Epidermal melanocyte (primary cell): ENCODE data around the gene SULT1E1.

Experiments used
- DNase-seq: peaks from one replicate; pipeline ENCODE4 v3.0.0; 2011; ENCODE audit warnings: low spot score; ENCODE audit not compliant: insufficient read length

The SULT1E1 gene

DNA sequence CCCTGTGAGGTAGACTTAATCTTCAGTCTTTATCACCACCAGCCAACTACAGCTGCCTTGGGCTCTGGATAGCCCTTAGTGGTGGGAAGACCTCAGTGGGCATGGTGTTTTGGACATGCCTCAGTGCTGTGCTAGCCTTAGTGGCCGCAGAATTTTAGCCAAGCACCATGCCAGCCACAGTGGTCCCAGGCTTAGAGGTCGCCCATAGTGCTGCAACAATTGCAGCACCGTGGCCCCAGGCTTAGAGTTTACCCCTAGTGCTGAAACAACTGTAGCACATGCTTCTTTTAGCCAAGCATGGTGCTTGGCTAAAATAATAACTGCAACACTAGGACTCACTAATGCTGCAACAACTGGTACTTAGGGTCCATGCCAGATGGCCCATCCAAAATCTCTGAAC lies 60.6 kb downstream of the SULT1E1 start:
- DNase-seq: no peak

- no peak for DNase-seq
These were observed 66.2 kb downstream of the SULT1E1 start for GRCh38 chr4:69793732-69794131.
